Lung (tissue), 12 donors: ENCODE results near the gene HPRT1. TPM values are rescaled to one million over a fixed set of nuclear protein-coding genes. Genes with fewer than 3 reads are reported as not detected.

Source experiments
- ATAC-seq: fragments of 200-7000 bp; cut with Tn5 transposase; one replicate; pipeline ENCODE4 v1.9.1; 2020; ENCODE audit warnings: moderate number of reproducible peaks; ENCODE audit not compliant: insufficient read depth, low FRiP score
- DNase-seq, 3 donors: peaks; one replicate each; pipeline ENCODE4 v3.0.0-alpha.2; 2013 to 2017
- H3K27ac ChIP-seq, 2 donors: one replicate each; pipeline ENCODE4 v1.5.1; 2013; ENCODE audit warnings: mild to moderate bottlenecking in 2 of 2, moderate library complexity in 2 of 2, control low read depth in 1 of 2, inconsistent platforms in 1 of 2, low read depth in 1 of 2, low read length in 1 of 2
- H3K27me3 ChIP-seq, 3 donors: one replicate each; pipeline ENCODE4 v1.5.1; 2013; ENCODE audit warnings: low read length in 2 of 3; ENCODE audit not compliant: control insufficient read depth in 3 of 3, insufficient read depth in 3 of 3
- H3K36me3 ChIP-seq, 4 donors: one replicate each; pipeline ENCODE4 v1.5.1; 2013; ENCODE audit warnings: low read length in 4 of 4, mild to moderate bottlenecking in 1 of 4, moderate library complexity in 1 of 4; ENCODE audit not compliant: control insufficient read depth in 4 of 4, insufficient read depth in 4 of 4
- H3K4me1 ChIP-seq, 5 donors: one replicate each; pipeline ENCODE4 v1.5.1; 2013; ENCODE audit warnings: low read length in 5 of 5, mild to moderate bottlenecking in 2 of 5, moderate library complexity in 1 of 5; ENCODE audit not compliant: control insufficient read depth in 5 of 5, insufficient read depth in 5 of 5
- H3K4me3 ChIP-seq: one replicate; pipeline ENCODE4 v1.5.1; 2013; ENCODE audit warnings: mild to moderate bottlenecking, control low read depth, moderate library complexity
- H3K9ac ChIP-seq, 2 donors: one replicate each; pipeline ENCODE4 v1.5.1; 2013; ENCODE audit warnings: low read length in 2 of 2, control low read depth in 1 of 2; ENCODE audit not compliant: insufficient read depth in 1 of 2
- H3K9me3 ChIP-seq, 4 donors: one replicate each; pipeline ENCODE4 v1.5.1; 2013; ENCODE audit warnings: low read length in 3 of 4, mild to moderate bottlenecking in 1 of 4, moderate library complexity in 1 of 4; ENCODE audit not compliant: control insufficient read depth in 4 of 4, insufficient read depth in 3 of 4
- CTCF ChIP-seq: IDR thresholded peaks from 2 replicates; pipeline ENCODE4 v1.5.1; 2012; ENCODE audit warnings: mild to moderate bottlenecking; ENCODE audit errors: control extremely low read depth, extremely low read depth
- whole genome bisulfite sequencing, 2 donors: extraction: QIAGEN DNeasy Blood & Tissue Kit; methylation state at CpG; one replicate each; pipeline ENCODE4 v1.1.7; 2013; 5-methylcytosine and 5-hydroxymethylcytosine counted together
- polyA plus RNA-seq, 2 donors: library from polyadenylated mRNA; stranded (reverse); fragments of 200-250 nt; gene quantifications; one replicate each; pipeline ENCODE4 v1.2.1, GENCODE V29; 2013
- total RNA-seq, 2 donors: library from RNA; depleted of rRNA in 1 of 2; stranded (reverse); fragments of >200 nt in 1 of 2; gene quantifications; one replicate each; pipeline ENCODE4 v1.2.1, GENCODE V29; 2014 to 2021
- donor health status: control.
- donor health status: control.
- donor health status: Bipolar disorder and iron deficiency.
- donor health status: healthy.
- donor health status: DM: yes; HTN: yes; CAD: no.

HPRT1 gene
- total and polyA plus RNA-seq, 4 donors: 12.3 to 40.5 (median 27.8) TPM

DNA sequence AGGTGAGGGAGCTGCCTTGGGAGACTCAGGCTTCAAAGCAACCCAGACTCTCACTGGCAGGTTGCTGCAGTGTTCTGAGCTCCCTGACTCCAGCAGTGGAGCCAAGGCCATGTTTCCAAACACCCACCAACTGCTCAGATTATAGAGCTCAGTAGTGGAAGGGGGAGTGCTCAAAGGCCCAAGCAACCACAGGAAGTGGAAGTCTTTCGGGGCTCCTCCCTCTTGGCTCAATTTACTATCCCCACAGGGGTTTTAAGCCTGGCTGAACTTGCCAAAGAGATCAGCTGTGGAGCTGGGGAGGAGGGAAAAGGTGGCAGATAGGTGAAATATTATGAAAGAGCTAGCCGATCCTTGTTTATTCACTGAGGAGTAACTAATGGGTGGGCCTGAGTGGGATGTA, 82.5 kb downstream of the HPRT1 start:
- Histone ChIP-seq H3K27ac (no peak overlapping the region), H3K27me3 (peaks cover 6 to 16% (median 13%) of the 10 kb centered on the region in 3 donors), H3K4me1 (peaks cover 0 to 5% (median 0%) of the 10 kb centered on the region in 5 donors), H3K9ac (no peak overlapping the region), H3K9me3 (peaks cover 0 to 3% (median 0%) of the 10 kb centered on the region in 4 donors), H3K4me3 (no peak overlapping the region), H3K36me3 (no peaks in the 10 kb centered on the region)
- TF ChIP-seq CTCF: no peak
- 17 to 49% methylated on average over 2 of the region's 2 CpGs for WGBS, 2 donors
- peak; percentile 30 to 66 (median 41) for DNase-seq
- no peak for ATAC-seq

GRCh38 chrX:134543288-134543687, 83.3 kb downstream of the HPRT1 start:
- Histone ChIP-seq H3K9me3 (peaks cover 0 to 3% (median 0%) of the 10 kb centered on the region in 4 donors), H3K27ac (no peak overlapping the region), H3K4me3 (no peak overlapping the region), H3K4me1 (peaks cover 0 to 5% (median 0%) of the 10 kb centered on the region in 5 donors), H3K36me3 (no peaks in the 10 kb centered on the region), H3K27me3 (peaks cover 6 to 16% (median 13%) of the 10 kb centered on the region in 3 donors), H3K9ac (no peak overlapping the region)
- 48 to 76% methylated on average over 3 of the region's 3 CpGs for WGBS, 2 donors
- no peak for ATAC-seq
- DNase-seq: no peak
- TF ChIP-seq CTCF: no peak

- Histone ChIP-seq H3K27me3 (peaks cover 6 to 16% (median 13%) of the 10 kb centered on the region in 3 donors), H3K4me1 (peaks cover 0 to 5% (median 0%) of the 10 kb centered on the region in 5 donors), H3K36me3 (no peaks in the 10 kb centered on the region), H3K9ac (no peak overlapping the region), H3K9me3 (peaks cover 0 to 3% (median 0%) of the 10 kb centered on the region in 4 donors), H3K27ac (no peak overlapping the region), H3K4me3 (no peak overlapping the region)
- DNase-seq (no peak), ATAC-seq (no peak)
- WGBS, 2 donors: 54 to 66% methylated on average over 6 of the region's 6 CpGs
- TF ChIP-seq CTCF: no peak
Observed at GRCh38 chrX:134544135-134544512, 84.2 kb downstream of the HPRT1 start.
